Myocyte (in vitro differentiated cells): ENCODE data around the gene NPIPB8. TPM values are rescaled to one million over a fixed set of nuclear protein-coding genes. Genes with fewer than 3 reads are reported as not detected.
"Not testable (repeated sequence)": the region's sequence is repeated elsewhere in the genome, so short reads cannot be mapped to it uniquely, and the experiment has no call there.

ENCODE experiments used
- DNase-seq: peaks from one replicate; pipeline ENCODE4 v3.0.0-alpha.2; 2012; ENCODE audit warnings: low read depth
- total RNA-seq: library from RNA; depleted of rRNA; stranded (reverse); fragments of >200 nt; gene quantifications from 2 replicates; pipeline ENCODE4 v1.2.3, GENCODE V29; 2014

NPIPB8 gene
- total RNA-seq, 1 donor from 2014 or later, result not detected

- no peak for DNase-seq
These were observed 31.4 kb upstream of the NPIPB8 start for GRCh38 chr16:28606291-28607115.

GRCh38 chr16:28607116-28607623 is 30.7 kb upstream of the NPIPB8 start:
- DNase-seq, result no peak

DNA sequence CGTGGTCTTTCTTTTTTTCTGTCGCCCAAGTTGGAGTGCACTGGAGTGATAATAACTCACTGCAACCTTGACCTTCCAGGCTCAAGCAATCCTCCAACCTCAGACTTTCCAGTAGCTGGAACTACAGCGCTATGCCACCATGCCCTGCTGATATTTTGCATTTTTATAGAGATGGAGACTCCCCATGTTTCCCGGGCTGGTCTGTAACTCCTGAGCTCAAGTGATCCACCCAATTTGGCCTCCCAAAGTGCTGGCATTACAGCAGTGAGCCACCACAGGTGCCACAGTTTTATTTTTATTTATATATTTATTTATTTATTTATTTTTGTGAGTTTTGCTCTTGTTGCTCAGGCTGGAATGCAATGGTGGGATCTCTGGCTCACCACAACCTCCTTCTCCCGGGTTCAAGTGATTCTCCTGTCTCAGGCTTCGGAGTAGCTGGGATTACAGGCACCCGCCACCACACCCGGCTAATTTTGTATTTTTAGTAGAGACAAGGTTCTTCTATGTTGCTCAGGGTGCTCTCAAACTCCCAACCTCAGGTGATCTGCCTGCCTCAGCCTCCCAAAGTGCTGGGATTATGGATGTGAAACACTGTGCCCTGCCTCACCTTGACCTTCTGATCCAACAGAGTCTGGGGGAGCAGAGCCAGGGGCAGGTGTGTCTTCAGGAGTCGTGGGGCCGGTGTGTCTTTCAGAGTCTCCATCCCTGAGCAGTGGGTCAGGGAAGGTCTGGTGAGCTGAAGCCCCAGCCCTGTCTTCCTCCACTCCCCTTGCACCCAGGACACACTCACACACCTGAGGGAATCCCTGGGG is 30.0 kb upstream of the NPIPB8 start:
- DNase-seq, result not testable (repeated sequence)

- DNase-seq, result not testable (repeated sequence)
These were observed 29.4 kb upstream of the NPIPB8 start for GRCh38 chr16:28608496-28608808.

- not testable (repeated sequence) for DNase-seq
These were observed 28.8 kb upstream of the NPIPB8 start for GRCh38 chr16:28608867-28609596.

- peak; percentile 12 for DNase-seq
These were observed 28.0 kb upstream of the NPIPB8 start, which contains the start of gene SULT1A1 for GRCh38 chr16:28609631-28610594. SULT1A1 (minus strand) TSS chr16:28610044; CDS start chr16:28608855, 1,189 bp downstream.

- DNase-seq, result no peak
These were observed 27.2 kb upstream of the NPIPB8 start for GRCh38 chr16:28610595-28611191.

DNA sequence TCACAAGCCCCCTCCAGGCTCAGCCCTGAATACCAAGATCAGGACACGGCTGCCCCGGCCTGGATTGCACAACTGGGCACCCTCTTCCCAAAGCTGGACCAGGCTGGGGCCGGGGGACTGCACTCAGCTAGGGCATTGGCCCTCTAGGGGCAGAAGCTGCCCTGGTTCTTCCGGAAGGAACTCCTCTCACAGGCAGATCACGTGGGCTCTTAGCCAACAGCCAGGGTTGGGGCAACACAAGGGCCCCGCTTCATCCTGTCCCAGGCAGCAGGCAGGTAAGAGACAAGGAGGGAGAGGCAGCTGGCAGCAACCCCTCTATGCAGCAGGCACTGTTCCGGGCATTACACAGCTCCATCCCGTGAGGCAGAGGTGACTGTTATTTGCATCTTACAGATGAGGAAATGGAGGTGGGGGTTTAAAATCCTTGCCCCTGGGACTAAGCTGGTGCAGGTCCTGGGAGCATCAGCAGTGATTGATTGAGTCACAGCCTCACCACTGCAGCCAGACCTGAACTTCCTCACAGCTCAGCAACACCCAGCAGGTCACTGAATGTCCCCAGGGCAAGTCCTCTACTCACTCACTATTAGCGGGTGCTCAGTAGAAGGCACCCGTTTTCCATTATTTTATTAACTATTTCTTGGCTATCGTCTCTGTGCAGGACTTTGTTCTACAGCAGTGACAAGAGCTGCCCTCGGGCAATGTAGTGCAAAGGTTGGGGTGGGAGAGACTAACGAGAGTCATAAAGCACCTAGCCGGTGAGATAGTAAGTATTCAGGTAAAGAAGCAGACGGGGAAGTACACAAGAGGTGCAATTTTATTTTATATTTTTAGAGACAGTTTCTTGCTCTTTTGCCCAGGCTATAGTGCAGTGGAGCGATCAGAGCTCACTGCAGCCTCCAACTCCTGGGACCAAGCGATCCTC is 25.2 kb upstream of the NPIPB8 start:
- DNase-seq, result not testable (repeated sequence)

GRCh38 chr16:28613912-28614311 is 24.0 kb upstream of the NPIPB8 start:
- not testable (repeated sequence) for DNase-seq

- DNase-seq, result not testable (repeated sequence)
These were observed 23.3 kb upstream of the NPIPB8 start for GRCh38 chr16:28614561-28614960.

- peak; percentile 47 for DNase-seq
These were observed 22.2 kb upstream of the NPIPB8 start for GRCh38 chr16:28615486-28616223.

DNA sequence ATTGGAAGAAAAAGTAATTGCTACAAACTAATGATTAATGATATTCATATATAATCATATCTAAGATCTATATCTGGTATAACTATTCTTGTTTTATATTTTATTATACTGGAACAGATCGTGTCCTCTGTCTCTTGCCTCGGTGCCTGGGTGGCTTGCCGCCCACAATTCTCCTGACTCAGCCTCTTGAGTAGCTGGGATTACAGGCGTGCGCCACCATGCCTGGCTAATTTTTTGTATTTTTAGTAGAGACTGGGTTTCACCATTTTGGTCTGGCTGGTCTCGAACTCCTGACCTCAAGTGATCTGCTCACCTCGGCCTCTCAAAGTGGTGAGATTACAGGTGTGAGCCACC is 21.7 kb upstream of the NPIPB8 start:
- not testable (repeated sequence) for DNase-seq

DNA sequence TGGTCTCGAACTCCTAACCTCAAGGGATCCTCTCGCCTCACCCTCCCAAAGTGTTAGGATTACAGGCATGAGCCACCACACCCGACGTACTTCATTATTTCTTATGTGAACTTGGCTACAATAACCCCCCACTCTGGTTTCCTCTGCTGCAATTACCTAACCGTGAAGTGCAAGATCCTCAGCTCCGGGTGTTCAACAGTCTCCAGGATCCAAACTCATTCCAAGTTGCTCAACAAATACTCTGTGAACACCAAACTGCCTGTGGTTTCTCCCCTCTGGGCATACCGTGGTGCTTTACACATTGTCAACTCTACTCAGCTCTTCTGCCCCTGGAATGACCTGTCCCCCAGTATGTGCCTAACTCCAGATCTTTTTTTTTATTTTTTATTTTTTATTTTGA is 21.2 kb upstream of the NPIPB8 start:
- no peak for DNase-seq

DNA sequence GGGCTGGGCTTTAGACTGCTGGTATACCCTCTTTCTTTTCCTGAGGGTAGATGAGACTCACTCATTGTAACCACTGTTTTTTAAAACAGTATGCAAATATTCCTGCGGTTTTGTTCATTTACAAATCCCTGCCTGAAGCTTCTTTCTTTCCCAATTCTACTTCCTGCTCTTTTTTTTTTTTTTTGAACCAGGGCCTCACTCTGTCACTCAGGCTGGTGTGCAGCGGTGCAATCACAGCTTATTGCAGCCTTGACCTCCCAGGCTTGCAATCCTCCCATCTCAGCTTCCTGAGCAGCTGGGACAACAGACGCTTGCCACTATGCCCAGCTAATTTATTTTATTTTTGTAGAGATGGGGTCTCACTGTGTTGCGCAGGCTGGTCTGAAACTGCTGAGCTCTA is 20.0 kb upstream of the NPIPB8 start:
- no peak for DNase-seq

DNA sequence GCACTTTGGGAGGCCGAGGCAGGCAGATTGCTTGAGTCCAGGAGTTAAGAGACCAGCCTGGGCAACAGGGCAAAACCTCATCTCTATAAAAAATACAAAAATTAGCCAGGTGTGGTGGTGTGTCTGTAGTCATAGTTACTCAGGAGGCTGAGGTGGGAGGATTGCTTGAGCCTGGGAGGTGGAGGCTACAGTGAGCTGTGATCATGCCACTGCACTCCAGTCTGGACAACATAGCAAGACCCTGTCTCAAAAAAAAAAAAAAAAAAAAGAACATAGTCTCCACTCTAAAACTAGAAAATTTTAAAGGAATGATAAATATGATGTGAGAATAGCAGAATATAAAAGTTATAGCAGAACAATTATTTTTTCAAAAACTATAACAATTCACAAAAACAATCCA is 17.5 kb upstream of the NPIPB8 start:
- not testable (repeated sequence) for DNase-seq

DNA sequence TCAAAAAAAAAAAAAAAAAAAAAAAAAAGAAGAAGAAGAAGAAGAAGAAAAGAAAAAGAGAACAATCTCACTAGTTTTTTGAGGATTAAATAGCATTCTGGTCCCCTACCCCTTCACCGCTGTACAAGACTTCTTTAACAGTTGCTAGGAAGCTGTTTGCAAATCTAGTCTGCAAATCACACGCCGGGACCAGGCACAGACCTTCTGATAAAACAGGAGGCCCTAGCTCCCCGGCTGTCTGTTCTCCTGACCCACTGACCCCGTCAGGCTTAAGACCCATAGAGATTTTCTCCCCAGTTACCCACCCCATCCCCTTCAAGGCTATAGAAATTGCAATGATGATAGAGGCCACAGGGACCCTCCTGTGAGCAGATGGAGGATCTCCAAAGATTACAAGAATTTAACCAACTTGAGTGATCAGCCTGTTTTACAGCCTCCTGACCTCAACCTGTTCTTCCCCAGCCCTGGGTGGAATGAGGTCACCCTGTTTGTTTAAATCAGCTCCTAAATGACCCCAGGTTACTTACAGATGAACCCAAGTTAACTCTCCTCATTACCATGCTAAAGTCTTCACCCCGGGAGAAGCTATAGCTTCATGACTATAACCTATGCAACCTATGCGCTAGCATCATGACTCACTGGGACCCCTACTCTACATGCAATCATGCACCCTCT is 16.2 kb upstream of the NPIPB8 start:
- DNase-seq, result no peak

- not testable (repeated sequence) for DNase-seq
These were observed 15.2 kb upstream of the NPIPB8 start for GRCh38 chr16:28622532-28623171.
